ENCODE data around the gene UCHL5.

DNA sequence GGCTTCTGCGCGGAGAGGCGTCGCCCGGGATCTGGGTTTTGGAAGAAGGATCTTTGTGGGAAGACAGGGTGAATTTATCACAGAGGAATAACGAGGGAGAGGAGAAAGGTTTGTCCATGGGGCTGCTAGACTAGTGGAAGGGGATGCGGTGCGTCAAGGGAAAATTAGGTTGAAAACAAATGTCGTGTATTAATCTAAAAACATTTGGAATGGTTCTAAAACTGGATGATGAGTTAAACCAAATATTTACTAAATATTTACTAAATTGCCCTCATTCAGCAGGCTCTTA lies 899 bp upstream of the UCHL5 start:
- TF ChIP-seq ZBTB1 (CRISPR knock-in tag; IDR thresholded peaks at IDR 0.05; ENCODE audit: borderline replicate concordance) (no peak), FOXK2 (IDR thresholded peaks at IDR 0.05) (no peak), POLR2A (IDR thresholded peaks at IDR 0.05; ENCODE audit: insufficient read depth in 1 of 2, low read depth in 2 of 2, low read length in 2 of 2) (no peak; a peak in 1 of 4 replicates), RFX5 (IDR thresholded peaks at IDR 0.05; ENCODE audit: low read depth, low read length) (no peak), KAT2B (IDR thresholded peaks at IDR 0.05; ENCODE audit: borderline replicate concordance, low read depth, low read length) (no peak), FOXP4 (CRISPR knock-in tag; IDR thresholded peaks at IDR 0.05) (no peak), JUN (CRISPR knock-in tag; IDR thresholded peaks at IDR 0.05) (no peak)
- TF ChIP-seq, protein P1, sequence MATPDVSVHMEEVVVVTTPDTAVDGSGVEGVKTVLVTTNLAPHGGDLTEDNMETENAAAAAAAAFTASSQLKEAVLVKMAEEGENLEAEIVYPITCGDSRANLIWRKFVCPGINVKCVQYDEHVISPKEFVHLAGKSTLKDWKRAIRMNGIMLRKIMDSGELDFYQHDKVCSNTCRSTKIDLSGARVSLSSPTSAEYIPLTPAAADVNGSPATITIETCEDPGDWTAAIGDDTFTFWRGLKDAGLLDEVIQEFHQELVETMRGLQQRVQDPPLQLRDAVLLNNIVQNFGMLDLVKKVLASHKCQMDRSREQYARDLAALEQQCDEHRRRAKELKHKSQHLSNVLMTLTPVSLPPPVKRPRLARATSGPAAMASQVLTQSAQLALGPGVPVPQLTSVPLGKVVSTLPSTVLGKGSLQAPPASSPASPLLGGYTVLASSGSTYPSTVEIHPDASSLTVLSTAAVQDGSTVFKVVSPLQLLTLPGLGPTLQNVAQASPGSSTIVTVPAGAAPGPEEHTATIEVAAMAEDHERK (CRISPR knock-in tag; IDR thresholded peaks at IDR 0.05; ENCODE audit: low read depth): no peak
- TF ChIP-seq, protein P2, sequence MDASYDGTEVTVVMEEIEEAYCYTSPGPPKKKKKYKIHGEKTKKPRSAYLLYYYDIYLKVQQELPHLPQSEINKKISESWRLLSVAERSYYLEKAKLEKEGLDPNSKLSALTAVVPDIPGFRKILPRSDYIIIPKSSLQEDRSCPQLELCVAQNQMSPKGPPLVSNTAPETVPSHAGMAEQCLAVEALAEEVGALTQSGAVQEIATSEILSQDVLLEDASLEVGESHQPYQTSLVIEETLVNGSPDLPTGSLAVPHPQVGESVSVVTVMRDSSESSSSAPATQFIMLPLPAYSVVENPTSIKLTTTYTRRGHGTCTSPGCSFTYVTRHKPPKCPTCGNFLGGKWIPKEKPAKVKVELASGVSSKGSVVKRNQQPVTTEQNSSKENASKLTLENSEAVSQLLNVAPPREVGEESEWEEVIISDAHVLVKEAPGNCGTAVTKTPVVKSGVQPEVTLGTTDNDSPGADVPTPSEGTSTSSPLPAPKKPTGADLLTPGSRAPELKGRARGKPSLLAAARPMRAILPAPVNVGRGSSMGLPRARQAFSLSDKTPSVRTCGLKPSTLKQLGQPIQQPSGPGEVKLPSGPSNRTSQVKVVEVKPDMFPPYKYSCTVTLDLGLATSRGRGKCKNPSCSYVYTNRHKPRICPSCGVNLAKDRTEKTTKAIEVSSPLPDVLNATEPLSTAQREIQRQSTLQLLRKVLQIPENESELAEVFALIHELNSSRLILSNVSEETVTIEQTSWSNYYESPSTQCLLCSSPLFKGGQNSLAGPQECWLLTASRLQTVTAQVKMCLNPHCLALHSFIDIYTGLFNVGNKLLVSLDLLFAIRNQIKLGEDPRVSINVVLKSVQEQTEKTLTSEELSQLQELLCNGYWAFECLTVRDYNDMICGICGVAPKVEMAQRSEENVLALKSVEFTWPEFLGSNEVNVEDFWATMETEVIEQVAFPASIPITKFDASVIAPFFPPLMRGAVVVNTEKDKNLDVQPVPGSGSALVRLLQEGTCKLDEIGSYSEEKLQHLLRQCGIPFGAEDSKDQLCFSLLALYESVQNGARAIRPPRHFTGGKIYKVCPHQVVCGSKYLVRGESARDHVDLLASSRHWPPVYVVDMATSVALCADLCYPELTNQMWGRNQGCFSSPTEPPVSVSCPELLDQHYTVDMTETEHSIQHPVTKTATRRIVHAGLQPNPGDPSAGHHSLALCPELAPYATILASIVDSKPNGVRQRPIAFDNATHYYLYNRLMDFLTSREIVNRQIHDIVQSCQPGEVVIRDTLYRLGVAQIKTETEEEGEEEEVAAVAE (CRISPR knock-in tag; IDR thresholded peaks at IDR 0.05; ENCODE audit: borderline replicate concordance): no peak
- TF ChIP-seq, protein P3, sequence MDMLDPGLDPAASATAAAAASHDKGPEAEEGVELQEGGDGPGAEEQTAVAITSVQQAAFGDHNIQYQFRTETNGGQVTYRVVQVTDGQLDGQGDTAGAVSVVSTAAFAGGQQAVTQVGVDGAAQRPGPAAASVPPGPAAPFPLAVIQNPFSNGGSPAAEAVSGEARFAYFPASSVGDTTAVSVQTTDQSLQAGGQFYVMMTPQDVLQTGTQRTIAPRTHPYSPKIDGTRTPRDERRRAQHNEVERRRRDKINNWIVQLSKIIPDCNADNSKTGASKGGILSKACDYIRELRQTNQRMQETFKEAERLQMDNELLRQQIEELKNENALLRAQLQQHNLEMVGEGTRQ (IDR thresholded peaks at IDR 0.05; ENCODE audit: low read depth, low read length): no peak
- TF ChIP-seq, protein P3 (CRISPR knock-in tag; IDR thresholded peaks at IDR 0.05; ENCODE audit: borderline replicate concordance): no peak
- TF ChIP-seq, protein P4, sequence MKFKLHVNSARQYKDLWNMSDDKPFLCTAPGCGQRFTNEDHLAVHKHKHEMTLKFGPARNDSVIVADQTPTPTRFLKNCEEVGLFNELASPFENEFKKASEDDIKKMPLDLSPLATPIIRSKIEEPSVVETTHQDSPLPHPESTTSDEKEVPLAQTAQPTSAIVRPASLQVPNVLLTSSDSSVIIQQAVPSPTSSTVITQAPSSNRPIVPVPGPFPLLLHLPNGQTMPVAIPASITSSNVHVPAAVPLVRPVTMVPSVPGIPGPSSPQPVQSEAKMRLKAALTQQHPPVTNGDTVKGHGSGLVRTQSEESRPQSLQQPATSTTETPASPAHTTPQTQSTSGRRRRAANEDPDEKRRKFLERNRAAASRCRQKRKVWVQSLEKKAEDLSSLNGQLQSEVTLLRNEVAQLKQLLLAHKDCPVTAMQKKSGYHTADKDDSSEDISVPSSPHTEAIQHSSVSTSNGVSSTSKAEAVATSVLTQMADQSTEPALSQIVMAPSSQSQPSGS (CRISPR knock-in tag; IDR thresholded peaks at IDR 0.05): no peak
- TF ChIP-seq, protein P5, sequence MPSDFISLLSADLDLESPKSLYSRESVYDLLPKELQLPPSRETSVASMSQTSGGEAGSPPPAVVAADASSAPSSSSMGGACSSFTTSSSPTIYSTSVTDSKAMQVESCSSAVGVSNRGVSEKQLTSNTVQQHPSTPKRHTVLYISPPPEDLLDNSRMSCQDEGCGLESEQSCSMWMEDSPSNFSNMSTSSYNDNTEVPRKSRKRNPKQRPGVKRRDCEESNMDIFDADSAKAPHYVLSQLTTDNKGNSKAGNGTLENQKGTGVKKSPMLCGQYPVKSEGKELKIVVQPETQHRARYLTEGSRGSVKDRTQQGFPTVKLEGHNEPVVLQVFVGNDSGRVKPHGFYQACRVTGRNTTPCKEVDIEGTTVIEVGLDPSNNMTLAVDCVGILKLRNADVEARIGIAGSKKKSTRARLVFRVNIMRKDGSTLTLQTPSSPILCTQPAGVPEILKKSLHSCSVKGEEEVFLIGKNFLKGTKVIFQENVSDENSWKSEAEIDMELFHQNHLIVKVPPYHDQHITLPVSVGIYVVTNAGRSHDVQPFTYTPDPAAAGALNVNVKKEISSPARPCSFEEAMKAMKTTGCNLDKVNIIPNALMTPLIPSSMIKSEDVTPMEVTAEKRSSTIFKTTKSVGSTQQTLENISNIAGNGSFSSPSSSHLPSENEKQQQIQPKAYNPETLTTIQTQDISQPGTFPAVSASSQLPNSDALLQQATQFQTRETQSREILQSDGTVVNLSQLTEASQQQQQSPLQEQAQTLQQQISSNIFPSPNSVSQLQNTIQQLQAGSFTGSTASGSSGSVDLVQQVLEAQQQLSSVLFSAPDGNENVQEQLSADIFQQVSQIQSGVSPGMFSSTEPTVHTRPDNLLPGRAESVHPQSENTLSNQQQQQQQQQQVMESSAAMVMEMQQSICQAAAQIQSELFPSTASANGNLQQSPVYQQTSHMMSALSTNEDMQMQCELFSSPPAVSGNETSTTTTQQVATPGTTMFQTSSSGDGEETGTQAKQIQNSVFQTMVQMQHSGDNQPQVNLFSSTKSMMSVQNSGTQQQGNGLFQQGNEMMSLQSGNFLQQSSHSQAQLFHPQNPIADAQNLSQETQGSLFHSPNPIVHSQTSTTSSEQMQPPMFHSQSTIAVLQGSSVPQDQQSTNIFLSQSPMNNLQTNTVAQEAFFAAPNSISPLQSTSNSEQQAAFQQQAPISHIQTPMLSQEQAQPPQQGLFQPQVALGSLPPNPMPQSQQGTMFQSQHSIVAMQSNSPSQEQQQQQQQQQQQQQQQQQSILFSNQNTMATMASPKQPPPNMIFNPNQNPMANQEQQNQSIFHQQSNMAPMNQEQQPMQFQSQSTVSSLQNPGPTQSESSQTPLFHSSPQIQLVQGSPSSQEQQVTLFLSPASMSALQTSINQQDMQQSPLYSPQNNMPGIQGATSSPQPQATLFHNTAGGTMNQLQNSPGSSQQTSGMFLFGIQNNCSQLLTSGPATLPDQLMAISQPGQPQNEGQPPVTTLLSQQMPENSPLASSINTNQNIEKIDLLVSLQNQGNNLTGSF (CRISPR knock-in tag; IDR thresholded peaks at IDR 0.05): no peak

All from HepG2 (cell line).